Naive thymus-derived CD4-positive, alpha-beta T cell (primary cell): Measurements from ENCODE around the gene CMC1. TPM values are rescaled to one million over a fixed set of nuclear protein-coding genes. Genes with fewer than 3 reads are reported as not detected.

Source experiments
- ATAC-seq: fragments of 150-1000 bp; cut with Tn5 transposase; 2 replicates; pipeline ENCODE4 v1.10.0; 2021; ENCODE audit warnings: mild to moderate bottlenecking, moderate library complexity
- CTCF ChIA-PET: fragments of 350-600 bp; sonication (Branson Sonifier 250); formaldehyde crosslinking; loops from one replicate; lab custom pipeline; 2021; ENCODE audit warnings: antibody characterized with exemption; lab: Charles Lee
- POLR2A ChIA-PET: fragments of 350-600 bp; sonication (Branson Sonifier 250); formaldehyde crosslinking; loops from one replicate; lab custom pipeline; 2021; ENCODE audit warnings: antibody characterized with exemption, inconsistent platforms; lab: Charles Lee
- DNase-seq, 9 donors: peaks; one replicate each; pipeline versions ENCODE4 v3.0.0 to v3.0.0-alpha.2; 2020 to 2022; ENCODE audit warnings: mixed read lengths in 1 of 9
- H3K27ac ChIP-seq: one replicate; pipeline ENCODE4 v1.7.0; 2013; ENCODE audit warnings: mild to moderate bottlenecking, low read depth, low read length, moderate library complexity
- H3K27me3 ChIP-seq, 2 donors: one replicate each; pipeline ENCODE4 v1.7.0; 2013; ENCODE audit warnings: low read length in 2 of 2, mild to moderate bottlenecking in 2 of 2, moderate library complexity in 2 of 2; ENCODE audit not compliant: control insufficient read depth in 2 of 2, insufficient read depth in 2 of 2
- H3K36me3 ChIP-seq, 3 experiments: 1 replicate in 2 of 3; 2 replicates in 1 of 3; pipeline ENCODE4 v1.7.0; 2013; ENCODE audit warnings: low read length in 3 of 3, mild to moderate bottlenecking in 3 of 3, moderate library complexity in 1 of 3; ENCODE audit not compliant: insufficient read depth in 3 of 3, control insufficient read depth in 2 of 3
- H3K4me1 ChIP-seq, 2 donors: one replicate each; pipeline ENCODE4 v1.7.0; 2013; ENCODE audit warnings: low read length in 2 of 2, mild to moderate bottlenecking in 2 of 2, moderate library complexity in 1 of 2; ENCODE audit not compliant: control insufficient read depth in 2 of 2, insufficient read depth in 2 of 2
- H3K4me3 ChIP-seq: 2 replicates; pipeline ENCODE4 v1.7.0; 2013; ENCODE audit warnings: mild to moderate bottlenecking, low read length
- H3K9me3 ChIP-seq, 3 experiments: 1 replicate in 2 of 3; 2 replicates in 1 of 3; pipeline ENCODE4 v1.7.0; 2013; ENCODE audit warnings: low read length in 3 of 3; ENCODE audit not compliant: control insufficient read depth in 2 of 3
- H3K27ac Mint-ChIP-seq, 9 donors: one replicate each; pipeline ENCODE4 v1.8.0; 2020 to 2022; ENCODE audit warnings: mixed read lengths in 9 of 9, mild to moderate bottlenecking in 8 of 9, moderate library complexity in 5 of 9, inconsistent platforms in 2 of 9
- H3K27me3 Mint-ChIP-seq, 5 donors: one replicate each; pipeline ENCODE4 v1.8.0; 2021 to 2022; ENCODE audit warnings: mixed read lengths in 5 of 5, mild to moderate bottlenecking in 1 of 5
- H3K36me3 Mint-ChIP-seq, 5 donors: one replicate each; pipeline ENCODE4 v1.8.0; 2020 to 2022; ENCODE audit warnings: mixed read lengths in 5 of 5, mild to moderate bottlenecking in 3 of 5, inconsistent platforms in 1 of 5
- H3K4me1 Mint-ChIP-seq, 7 donors: one replicate each; pipeline ENCODE4 v1.8.0; 2020 to 2022; ENCODE audit warnings: mixed read lengths in 7 of 7, mild to moderate bottlenecking in 3 of 7, inconsistent platforms in 1 of 7
- H3K4me3 Mint-ChIP-seq, 10 donors: one replicate each; pipeline ENCODE4 v1.8.0; 2020 to 2022; ENCODE audit warnings: mild to moderate bottlenecking in 10 of 10, mixed read lengths in 10 of 10, moderate library complexity in 6 of 10, inconsistent platforms in 2 of 10
- H3K9me3 Mint-ChIP-seq, 11 donors: one replicate each; pipeline ENCODE4 v1.8.0; 2020 to 2022; ENCODE audit warnings: mixed read lengths in 11 of 11, mild to moderate bottlenecking in 4 of 11, inconsistent platforms in 1 of 11, moderate library complexity in 1 of 11
- intact Hi-C, 2 donors: fragments of 100-400 bp; cut with micrococcal nuclease; formaldehyde crosslinking; loops; one replicate each; pipeline ENCODE4 v1.15.1; 2023
- polyA plus RNA-seq, 2 donors: library from polyadenylated mRNA; unstranded; fragments of 300-500 nt; fragmentation: Illumina TruSeq; gene quantifications; one replicate each; pipeline ENCODE4 v1.2.3, GENCODE V29; 2021
- total RNA-seq, 6 experiments: library from RNA in 5 of 6; stranded (reverse) in 5 of 6; gene quantifications; 1 replicate in 5 of 6; 2 replicates in 1 of 6; pipeline ENCODE4 v1.2.3 and lab custom pipeline; 2021 to 2026

The CMC1 gene
- total and polyA plus RNA-seq, 7 experiments from 2014 or later = 11.0 to 35.2 (median 15.5) TPM

GRCh38 chr3:28317438-28318022 is 76.1 kb downstream of the CMC1 start:
- Mint-ChIP-seq H3K4me1 (peaks cover 0 to 19% (median 6%) of the 10 kb centered on the region in 7 donors), H3K36me3 (peaks cover 0 to 21% (median 0%) of the 10 kb centered on the region in 5 donors)
- intact Hi-C loops = loop anchor here (1.0 to 2.0 kb wide), 3 partner anchors 11 to 31 kb away; no protein-coding TSS in a partner anchor

DNA sequence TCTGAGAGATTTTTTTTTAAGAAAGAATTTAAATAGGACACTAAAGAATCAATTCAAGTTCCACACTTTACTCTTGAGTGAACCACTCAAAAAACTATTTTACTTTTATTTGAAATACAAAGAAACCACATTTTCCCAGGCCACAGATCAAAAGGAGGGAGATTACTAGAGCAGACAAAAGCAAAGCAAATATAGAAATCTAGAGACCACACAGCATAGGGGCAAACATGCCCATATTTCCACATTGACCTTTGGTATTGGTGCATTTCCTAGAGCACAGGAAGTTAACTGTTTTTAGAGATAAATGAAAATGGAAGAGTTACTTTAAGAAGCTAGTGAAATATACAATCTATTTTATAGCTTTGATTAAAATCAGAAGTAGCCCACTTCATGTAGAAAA is 79.6 kb downstream of the CMC1 start:
- Histone ChIP-seq H3K4me1 (peaks cover 0 to 17% of the 10 kb centered on the region in 2 donors), H3K4me3 (no peak overlapping the region), H3K36me3 (peaks cover 0 to 15% (median 0%) of the 10 kb centered on the region in 3 experiments), H3K27me3 (no peaks in the 10 kb centered on the region), H3K9me3 (no peaks in the 10 kb centered on the region), H3K27ac (no peak overlapping the region)
- Mint-ChIP-seq H3K27ac (peak overlapping the region in 2 of 9 donors; percentile 13 to 18), H3K9me3 (no peaks in the 10 kb centered on the region), H3K4me1 (peaks cover 0 to 32% (median 7%) of the 10 kb centered on the region in 7 donors), H3K4me3 (no peak overlapping the region), H3K36me3 (peaks cover 0 to 38% (median 7%) of the 10 kb centered on the region in 5 donors), H3K27me3 (no peaks in the 10 kb centered on the region)
- DNase-seq = no peak
- intact Hi-C loops = loop anchor here in 1 of 2 donors (10.0 kb wide), 1 partner anchor 416 kb away; no protein-coding TSS in a partner anchor
- ChIA-PET CTCF (interaction anchor here (2.1 to 3.9 kb wide), 2 partner anchors 7 to 609 kb away, joined by 5 to 18 read pairs; no protein-coding TSS in a partner anchor), POLR2A (no interaction called here)
- ATAC-seq = no peak

More at GRCh38 chr3:28317438-28318022, 76.1 kb downstream of the CMC1 start:
- Histone ChIP-seq H3K4me1 (no peaks in the 10 kb centered on the region), H3K27ac (no peak overlapping the region), H3K36me3 (peaks cover 0 to 7% (median 0%) of the 10 kb centered on the region in 3 experiments), H3K4me3 (no peak overlapping the region), H3K27me3 (no peaks in the 10 kb centered on the region), H3K9me3 (no peaks in the 10 kb centered on the region)
- Mint-ChIP-seq H3K4me3 (no peak overlapping the region), H3K27ac (no peak overlapping the region), H3K9me3 (no peaks in the 10 kb centered on the region), H3K27me3 (no peaks in the 10 kb centered on the region)
- DNase-seq (peak in 7 of 9 donors; percentile 7 to 47 (median 34)), ATAC-seq (peak; percentile 95)
- POLR2A ChIA-PET = interaction anchor here (0.6 kb wide), 1 partner anchor 222 kb away, joined by 5 read pairs; no protein-coding TSS in a partner anchor
- CTCF ChIA-PET = interaction anchor here (0.5 to 1.2 kb wide), 5 partner anchors 9 to 848 kb away, joined by 3 to 5 read pairs (median 3); no protein-coding TSS in a partner anchor

GRCh38 chr3:28322464-28322863 is 81.0 kb downstream of the CMC1 start:
- intact Hi-C loops = loop anchor here in 1 of 2 donors (10.0 kb wide), 1 partner anchor 418 kb away; no protein-coding TSS in a partner anchor
- ATAC-seq = no peak
- Mint-ChIP-seq H3K4me1 (peaks cover 0 to 44% (median 8%) of the 10 kb centered on the region in 7 donors), H3K9me3 (no peaks in the 10 kb centered on the region), H3K27me3 (no peaks in the 10 kb centered on the region), H3K27ac (no peak overlapping the region), H3K36me3 (peaks cover 0 to 38% (median 7%) of the 10 kb centered on the region in 5 donors), H3K4me3 (no peak overlapping the region)
- Histone ChIP-seq H3K36me3 (peaks cover 0 to 15% (median 0%) of the 10 kb centered on the region in 3 experiments), H3K27me3 (no peaks in the 10 kb centered on the region), H3K27ac (no peak overlapping the region), H3K4me3 (no peak overlapping the region), H3K9me3 (no peaks in the 10 kb centered on the region), H3K4me1 (peaks cover 0 to 20% of the 10 kb centered on the region in 2 donors)
- ChIA-PET POLR2A (no interaction called here), CTCF (interaction anchor here (1.0 to 3.9 kb wide), 3 partner anchors 9 to 611 kb away, joined by 3 to 18 read pairs (median 5); no protein-coding TSS in a partner anchor)
- DNase-seq = no peak

- DNase-seq (peak in 1 of 9 donors; percentile 23), ATAC-seq (peak; percentile 86)
- ChIA-PET CTCF (interaction anchor here (0.6 to 6.1 kb wide), 9 partner anchors 9 to 896 kb away, joined by 3 to 65 read pairs (median 4); partner anchors contain the start of gene EOMES), POLR2A (interaction anchor here (0.6 to 0.7 kb wide), 2 partner anchors 395 to 937 kb away, joined by 3 read pairs; no protein-coding TSS in a partner anchor)
- Histone ChIP-seq H3K27me3 (no peaks in the 10 kb centered on the region), H3K27ac (no peak overlapping the region), H3K4me1 (peaks cover 0 to 27% of the 10 kb centered on the region in 2 donors), H3K36me3 (peaks cover 0 to 8% (median 0%) of the 10 kb centered on the region in 3 experiments), H3K9me3 (no peaks in the 10 kb centered on the region), H3K4me3 (no peak overlapping the region)
- Mint-ChIP-seq H3K4me3 (peak overlapping the region in 2 of 10 donors; percentile 25 to 36), H3K4me1 (peaks cover 0 to 37% (median 8%) of the 10 kb centered on the region in 7 donors), H3K36me3 (peaks cover 0 to 22% (median 7%) of the 10 kb centered on the region in 5 donors), H3K9me3 (no peaks in the 10 kb centered on the region), H3K27me3 (no peaks in the 10 kb centered on the region), H3K27ac (peak overlapping the region in 5 of 9 donors; percentile 51 to 64 (median 57))
- intact Hi-C loops = loop anchor here (1.0 to 10.0 kb wide), 8 partner anchors 14 to 1014 kb away; partner anchors contain the start of genes CMC1 (in 2 of the 2), AZI2 (in 1 of the 2), NEK10 (in 1 of the 2) and ZCWPW2 (in 1 of the 2)
Measured at GRCh38 chr3:28326458-28326926, 85.1 kb downstream of the CMC1 start.

- Histone ChIP-seq H3K9me3 (no peaks in the 10 kb centered on the region), H3K27ac (no peak overlapping the region), H3K4me1 (peaks cover 0 to 27% of the 10 kb centered on the region in 2 donors), H3K4me3 (no peak overlapping the region), H3K36me3 (peaks cover 0 to 12% (median 0%) of the 10 kb centered on the region in 3 experiments), H3K27me3 (no peaks in the 10 kb centered on the region)
- H3K27ac Mint-ChIP-seq = no peak overlapping the region
- ATAC-seq = peak; percentile 74
- CTCF ChIA-PET = interaction anchor here (0.7 to 6.1 kb wide), 9 partner anchors 8 to 649 kb away, joined by 3 to 65 read pairs (median 5); partner anchors contain the start of genes AZI2 and ZCWPW2
- H3K4me3 Mint-ChIP-seq = no peak overlapping the region
- intact Hi-C loops = loop anchor here (1.0 to 10.0 kb wide), 11 partner anchors 11 to 1194 kb away; partner anchors contain the start of genes CMC1 (in 1 of the 2) and NEK10 (in 1 of the 2)
- H3K27me3 Mint-ChIP-seq = no peaks in the 10 kb centered on the region
- H3K36me3 Mint-ChIP-seq = peaks cover 0 to 19% (median 7%) of the 10 kb centered on the region in 5 donors
- peaks cover 0 to 35% (median 8%) of the 10 kb centered on the region in 7 donors for H3K4me1 Mint-ChIP-seq
- DNase-seq = peak in 6 of 9 donors; percentile 10 to 61 (median 47)
- POLR2A ChIA-PET = interaction anchor here (2.0 kb wide), 1 partner anchor 20 kb away, joined by 5 read pairs; the partner anchor contains the start of genes AZI2 and ZCWPW2
- no peaks in the 10 kb centered on the region for H3K9me3 Mint-ChIP-seq
Measured at GRCh38 chr3:28328188-28329151, 87.1 kb downstream of the CMC1 start.
